ENCODE results near the gene TAF10.

Gene TAF10

GRCh38 chr11:6621711-6622211 lies 9.7 kb upstream of the TAF10 start:
- TF ChIP-seq CTCF (conservative IDR thresholded peaks at IDR 0.05; ENCODE audit: control insufficient read depth, insufficient read depth, low read depth, low read length): no peak
- DNase-seq (ENCODE audit: low read depth): no peak
- no peak overlapping the region for H3K4me3 ChIP-seq (ENCODE audit: control insufficient read depth, low read depth, low read length)

- no peak for TF ChIP-seq CTCF (conservative IDR thresholded peaks at IDR 0.05; ENCODE audit: control insufficient read depth, insufficient read depth, low read depth, low read length)
- no peak overlapping the region for H3K4me3 ChIP-seq (ENCODE audit: control insufficient read depth, low read depth, low read length)
- DNase-seq (ENCODE audit: low read depth): no peak
These were observed 8.6 kb upstream of the TAF10 start for GRCh38 chr11:6620636-6621035.

- peak within 1 kb of the TSS; percentile 96 for H3K4me3 ChIP-seq (ENCODE audit: control insufficient read depth, low read depth, low read length)
- TF ChIP-seq CTCF (conservative IDR thresholded peaks at IDR 0.05; ENCODE audit: control insufficient read depth, insufficient read depth, low read depth, low read length): no peak
- peak; percentile 95 for DNase-seq (ENCODE audit: low read depth)
These were observed 7.2 kb upstream of the TAF10 start, which contains the start of gene TPP1 for GRCh38 chr11:6619004-6619745. TSS of gene TPP1 (minus strand) at chr11:6619422. CDS start at chr11:6619400, 22 bp downstream.

DNA sequence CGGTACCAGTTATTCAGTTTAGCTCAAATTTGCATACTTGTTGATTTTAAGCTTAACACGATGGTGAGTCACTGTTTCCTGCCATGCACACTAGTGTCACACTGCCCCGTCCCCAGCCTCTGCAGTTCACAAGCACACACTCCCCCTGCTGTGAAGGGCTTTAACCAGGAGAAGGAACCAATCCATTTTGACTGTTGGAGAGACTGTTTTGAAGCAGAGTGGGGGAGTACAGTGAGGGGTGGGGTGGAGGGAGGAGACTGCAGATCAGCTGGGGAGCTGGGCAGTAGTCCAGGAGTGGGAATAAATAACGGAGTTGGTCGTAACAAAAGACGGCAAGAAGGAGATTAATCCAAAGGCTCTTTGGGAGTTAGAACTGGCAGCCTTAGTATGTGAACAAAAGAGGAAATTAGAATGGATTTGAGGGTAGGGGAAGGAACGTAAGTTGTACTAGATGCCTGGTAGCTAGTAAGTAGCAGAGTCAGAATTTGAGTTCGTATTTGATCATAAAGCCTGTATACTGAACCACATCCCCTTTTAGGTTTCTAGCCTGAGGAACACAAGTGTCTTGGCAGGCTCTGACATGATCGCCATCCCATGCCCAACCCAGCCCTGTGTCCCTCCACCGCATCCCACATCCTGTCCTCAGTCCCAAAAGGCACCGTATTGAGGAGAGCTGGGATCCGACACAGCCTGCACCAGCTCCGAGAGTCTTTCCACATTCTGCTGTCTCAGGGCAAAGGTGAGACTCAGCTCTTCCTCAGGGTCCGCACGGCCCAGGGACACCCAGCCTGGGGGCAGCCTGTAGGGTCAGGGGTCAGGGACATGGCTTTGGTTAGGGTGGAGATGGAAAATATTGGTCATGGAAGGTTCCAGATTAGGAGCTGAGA lies 6.3 kb upstream of the TAF10 start:
- H3K4me3 ChIP-seq (ENCODE audit: control insufficient read depth, low read depth, low read length): peak overlapping the region; percentile 96
- no peak for TF ChIP-seq CTCF (conservative IDR thresholded peaks at IDR 0.05; ENCODE audit: control insufficient read depth, insufficient read depth, low read depth, low read length)
- DNase-seq (ENCODE audit: low read depth): peak; percentile 70

GRCh38 chr11:6617315-6617781 lies 5.3 kb upstream of the TAF10 start:
- H3K4me3 ChIP-seq (ENCODE audit: control insufficient read depth, low read depth, low read length): peak overlapping the region; percentile 2

More at GRCh38 chr11:6617315-6617781, 5.3 kb upstream of the TAF10 start:
- TF ChIP-seq CTCF (conservative IDR thresholded peaks at IDR 0.05; ENCODE audit: control insufficient read depth, insufficient read depth, low read depth, low read length): no peak
- peak; percentile 35 for DNase-seq (ENCODE audit: low read depth)
